IPS DF 6.9 (cell line): ENCODE results near the gene KRT86.

Experiments used
- DNase-seq: peaks from one replicate; pipeline ENCODE4 v3.0.0-alpha.2; 2013; ENCODE audit warnings: low read depth, low spot score
- H3K27ac ChIP-seq: one replicate; pipeline ENCODE4 v1.5.1; 2013; ENCODE audit warnings: low read length, control low read depth
- H3K27me3 ChIP-seq: 2 replicates; pipeline ENCODE4 v1.6.1; 2013; ENCODE audit warnings: mild to moderate bottlenecking, low read length; ENCODE audit not compliant: control insufficient read depth, insufficient read depth
- H3K36me3 ChIP-seq: 2 replicates; pipeline ENCODE4 v1.6.1; 2013; ENCODE audit warnings: low read length; ENCODE audit not compliant: control insufficient read depth, insufficient read depth
- H3K4me1 ChIP-seq: 2 replicates; pipeline ENCODE4 v1.6.1; 2013; ENCODE audit warnings: low read length; ENCODE audit not compliant: control insufficient read depth, insufficient read depth
- H3K4me3 ChIP-seq: 2 replicates; pipeline ENCODE4 v1.5.1; 2013; ENCODE audit warnings: mild to moderate bottlenecking, low read length
- H3K9me3 ChIP-seq: 2 replicates; pipeline ENCODE4 v1.6.1; 2013; ENCODE audit warnings: low read length, inconsistent platforms; ENCODE audit not compliant: control insufficient read depth, insufficient read depth
- WGBS: extraction: QIAGEN DNeasy Blood & Tissue Kit; methylation state at CpG from one replicate; pipeline ENCODE4 v1.1.7; 2013; ENCODE audit warnings: mixed read lengths, missing lambda C conversion rate; ENCODE audit not compliant: insufficient read length, insufficient coverage; 5-methylcytosine and 5-hydroxymethylcytosine counted together

Gene KRT86

DNA sequence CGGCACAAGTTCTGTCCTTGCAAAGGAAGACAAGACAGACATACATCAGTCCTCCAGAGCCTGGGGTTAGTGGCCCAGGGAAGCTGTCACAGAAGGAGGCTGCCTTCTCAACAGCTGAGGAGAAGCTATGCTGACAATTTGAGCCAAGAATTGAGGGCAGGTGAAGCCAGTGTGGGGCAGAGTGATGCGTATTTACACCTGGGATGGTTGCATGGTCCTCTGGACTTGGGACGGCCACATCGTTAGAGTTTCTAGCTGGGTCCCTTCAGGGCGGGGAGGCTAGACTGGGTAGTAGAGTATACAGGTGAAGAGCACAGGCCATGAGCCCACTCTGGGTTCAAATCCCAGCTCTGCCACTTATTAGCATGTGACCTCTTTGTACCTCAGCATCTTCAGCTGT is 76.3 kb downstream of the KRT86 start:
- WGBS: no CpG with 5 or more reads among the region's 5 CpGs
- H3K36me3 ChIP-seq: no peaks in the 10 kb centered on the region
- H3K4me1 ChIP-seq: no peaks in the 10 kb centered on the region
- no peak overlapping the region for H3K27ac ChIP-seq
- H3K4me3 ChIP-seq: no peak overlapping the region
- no peak for DNase-seq
- no peaks in the 10 kb centered on the region for H3K27me3 ChIP-seq
- H3K9me3 ChIP-seq: no peaks in the 10 kb centered on the region

DNA sequence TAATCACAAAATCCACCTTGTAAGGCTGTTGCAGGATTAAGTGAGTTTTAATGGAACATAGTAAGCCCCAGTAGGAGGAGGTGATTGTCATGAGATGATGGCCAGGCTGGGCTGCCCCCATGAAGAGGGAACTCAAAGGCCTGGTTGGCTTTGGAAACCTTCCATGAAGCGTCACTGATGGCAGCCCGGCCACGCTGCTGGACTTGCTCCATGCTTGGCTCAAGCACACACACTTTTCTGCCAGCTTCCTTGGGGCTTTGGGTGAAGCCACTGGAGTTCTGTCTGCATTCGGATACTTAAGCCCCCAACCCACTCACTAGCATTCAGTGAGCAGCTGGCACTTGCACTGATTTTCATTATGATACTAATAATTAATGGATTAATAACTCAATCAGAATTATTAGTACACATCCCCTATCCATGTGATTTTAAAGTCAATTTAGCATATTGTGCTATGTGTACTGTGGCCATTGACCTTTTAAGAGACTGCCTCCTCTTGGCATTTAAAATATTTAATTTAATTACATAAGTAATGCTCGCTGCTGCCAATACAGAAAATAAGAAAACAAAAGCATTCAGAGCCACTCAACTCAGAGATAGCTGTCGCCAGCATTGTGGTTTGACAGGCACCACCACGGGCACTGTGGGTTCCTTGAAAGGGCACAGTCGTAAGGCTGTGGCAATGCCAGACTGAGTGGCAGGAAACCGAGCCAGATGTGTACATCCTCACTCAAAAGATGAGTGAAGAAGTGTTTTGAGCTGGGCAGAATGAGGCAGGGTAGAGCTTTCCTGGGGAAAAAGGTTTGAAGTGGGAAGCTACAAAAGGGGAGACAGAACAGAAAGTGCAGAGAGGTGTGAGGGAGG is 77.0 kb downstream of the KRT86 start:
- Histone ChIP-seq H3K27ac (no peak overlapping the region), H3K27me3 (no peaks in the 10 kb centered on the region), H3K4me3 (no peak overlapping the region), H3K9me3 (no peaks in the 10 kb centered on the region), H3K4me1 (no peaks in the 10 kb centered on the region), H3K36me3 (no peaks in the 10 kb centered on the region)
- no CpG with 5 or more reads among the region's 9 CpGs for whole genome bisulfite sequencing
- DNase-seq: no peak

DNA sequence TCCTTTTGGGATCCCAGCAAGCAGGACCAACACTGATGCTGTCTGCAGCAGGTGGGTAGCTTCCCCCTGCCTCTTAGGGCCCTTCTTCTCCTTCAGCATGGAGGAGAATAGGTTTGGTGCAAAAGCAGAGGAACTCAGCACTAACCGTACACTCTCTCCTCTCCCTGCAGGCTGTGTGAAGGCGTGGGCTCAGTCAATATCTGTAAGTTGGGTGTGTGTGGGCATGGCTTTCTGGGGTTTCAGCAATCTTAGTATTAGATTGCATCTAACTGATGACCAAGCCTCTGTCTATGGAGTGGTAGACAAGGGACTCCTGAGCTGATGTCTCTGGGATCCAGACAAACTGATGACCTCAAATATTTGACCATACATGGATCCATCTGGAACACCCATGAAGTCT is 78.5 kb downstream of the KRT86 start:
- no CpG with 5 or more reads among the region's 2 CpGs for WGBS
- no peak overlapping the region for H3K4me3 ChIP-seq
- no peaks in the 10 kb centered on the region for H3K4me1 ChIP-seq

DNA sequence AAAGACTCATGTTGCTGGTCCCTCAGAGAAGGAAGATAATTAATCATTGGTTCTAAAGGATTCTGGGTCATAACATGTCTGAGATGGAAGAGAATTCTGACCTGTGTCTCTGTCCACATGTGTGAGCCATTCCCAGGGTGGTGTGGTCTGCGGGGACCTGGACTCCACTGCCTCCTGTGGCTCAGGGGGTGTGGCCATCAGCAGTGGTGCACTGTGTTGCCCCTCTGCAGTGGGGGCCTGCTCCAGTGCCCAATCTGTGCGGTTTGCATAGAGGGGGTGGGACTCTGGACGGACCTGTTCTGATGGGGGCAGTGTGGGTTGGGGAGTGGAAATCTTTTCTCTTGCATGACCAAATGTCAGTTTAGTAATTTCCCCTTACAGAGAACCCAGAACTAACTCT is 79.3 kb downstream of the KRT86 start:
- Histone ChIP-seq H3K27ac (no peak overlapping the region), H3K4me3 (no peak overlapping the region), H3K27me3 (no peaks in the 10 kb centered on the region), H3K4me1 (no peaks in the 10 kb centered on the region), H3K36me3 (no peaks in the 10 kb centered on the region), H3K9me3 (no peaks in the 10 kb centered on the region)
- no peak for DNase-seq
- WGBS: no CpG with 5 or more reads among the region's 3 CpGs

More for the DNA sequence above, 78.5 kb downstream of the KRT86 start:
- Histone ChIP-seq H3K9me3 (no peaks in the 10 kb centered on the region), H3K36me3 (no peaks in the 10 kb centered on the region), H3K27me3 (no peaks in the 10 kb centered on the region), H3K27ac (no peak overlapping the region)
- no peak for DNase-seq

DNA sequence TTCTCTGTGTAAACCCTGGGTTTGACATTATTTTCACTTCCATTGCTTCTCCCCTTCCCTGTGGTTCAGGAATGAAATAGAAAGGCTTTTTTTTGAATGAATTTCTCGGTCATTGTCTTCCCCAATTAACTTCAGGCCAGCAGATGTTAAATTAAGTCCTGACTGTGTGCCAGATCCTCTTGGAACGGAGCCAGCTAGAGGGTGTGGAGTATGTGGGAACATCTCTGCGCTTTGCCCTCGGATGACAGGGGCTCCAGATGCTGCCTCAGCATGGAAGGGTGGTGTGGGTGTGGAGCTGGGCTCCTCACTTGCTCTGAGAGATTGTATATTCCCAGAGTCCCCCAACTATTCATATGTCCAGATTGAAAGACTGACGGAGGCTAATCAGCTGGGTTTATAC is 79.8 kb downstream of the KRT86 start:
- H3K36me3 ChIP-seq: no peaks in the 10 kb centered on the region
- no CpG with 5 or more reads among the region's 5 CpGs for WGBS
- H3K4me1 ChIP-seq: no peaks in the 10 kb centered on the region
- H3K27me3 ChIP-seq: no peaks in the 10 kb centered on the region
- H3K27ac ChIP-seq: no peak overlapping the region
- H3K4me3 ChIP-seq: no peak overlapping the region
- no peaks in the 10 kb centered on the region for H3K9me3 ChIP-seq
- DNase-seq: no peak

DNA sequence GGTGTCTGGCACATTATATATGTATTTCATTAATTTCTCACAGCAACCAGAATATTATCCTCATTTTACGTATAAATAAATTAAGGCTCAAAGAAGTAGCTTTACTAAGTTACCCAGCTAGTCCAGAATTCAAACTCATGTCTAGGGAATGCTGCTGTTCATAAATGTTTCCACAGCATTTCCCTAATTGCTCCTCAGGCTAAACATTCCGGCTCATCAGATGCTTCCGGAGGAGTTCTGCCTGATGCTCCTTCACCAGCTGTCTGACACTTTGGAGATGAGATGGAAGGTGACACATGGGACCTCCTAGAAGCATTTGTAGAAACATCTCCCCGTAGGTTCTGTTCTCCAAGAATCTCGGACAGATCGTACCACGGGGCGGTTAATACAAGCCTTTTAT is 80.7 kb downstream of the KRT86 start:
- Histone ChIP-seq H3K27ac (no peak overlapping the region), H3K36me3 (no peaks in the 10 kb centered on the region), H3K27me3 (no peaks in the 10 kb centered on the region), H3K4me1 (no peaks in the 10 kb centered on the region), H3K4me3 (no peak overlapping the region), H3K9me3 (no peaks in the 10 kb centered on the region)
- DNase-seq: no peak
- no CpG with 5 or more reads among the region's 8 CpGs for WGBS

DNA sequence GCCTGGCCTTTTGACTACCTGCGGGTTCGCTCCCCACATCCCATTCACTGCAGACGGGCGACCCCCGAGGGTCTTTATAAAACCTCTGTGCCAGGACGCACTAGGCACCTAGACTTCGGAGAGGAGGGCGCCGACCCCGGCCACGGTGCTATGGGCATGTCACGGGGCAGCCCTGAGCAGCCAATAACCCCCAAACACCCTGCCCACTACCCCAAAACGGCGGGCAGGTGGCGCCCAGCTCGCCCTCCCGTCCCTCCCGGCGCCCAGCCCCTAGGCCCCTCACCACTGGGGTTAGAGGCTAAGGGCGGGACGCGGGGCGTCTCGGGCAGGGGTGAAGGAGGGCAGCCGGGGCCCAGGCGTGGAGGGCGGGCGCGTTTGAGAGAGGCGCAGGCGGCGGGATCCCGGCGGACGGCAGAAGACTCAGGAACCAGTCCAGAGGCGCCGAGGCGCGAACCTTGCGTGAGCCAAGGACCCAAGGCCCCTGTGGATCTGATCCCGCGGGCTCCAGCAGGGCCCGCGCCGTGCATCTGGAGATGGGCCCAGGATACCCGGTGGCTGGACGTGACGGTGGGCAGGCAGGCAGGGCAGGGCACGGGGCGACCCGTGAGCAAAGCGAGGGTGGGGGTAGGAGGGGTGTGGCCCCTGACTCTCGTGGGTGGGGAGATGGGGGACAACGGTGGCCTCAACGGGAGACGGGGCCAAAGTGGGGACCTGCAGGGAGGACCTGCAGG is 81.8 kb downstream of the KRT86 start:
- Histone ChIP-seq H3K9me3 (no peaks in the 10 kb centered on the region), H3K36me3 (no peaks in the 10 kb centered on the region), H3K4me1 (no peaks in the 10 kb centered on the region), H3K4me3 (no peak overlapping the region), H3K27me3 (no peaks in the 10 kb centered on the region), H3K27ac (no peak overlapping the region)
- WGBS: no CpG with 5 or more reads among the region's 56 CpGs
- no peak for DNase-seq

DNA sequence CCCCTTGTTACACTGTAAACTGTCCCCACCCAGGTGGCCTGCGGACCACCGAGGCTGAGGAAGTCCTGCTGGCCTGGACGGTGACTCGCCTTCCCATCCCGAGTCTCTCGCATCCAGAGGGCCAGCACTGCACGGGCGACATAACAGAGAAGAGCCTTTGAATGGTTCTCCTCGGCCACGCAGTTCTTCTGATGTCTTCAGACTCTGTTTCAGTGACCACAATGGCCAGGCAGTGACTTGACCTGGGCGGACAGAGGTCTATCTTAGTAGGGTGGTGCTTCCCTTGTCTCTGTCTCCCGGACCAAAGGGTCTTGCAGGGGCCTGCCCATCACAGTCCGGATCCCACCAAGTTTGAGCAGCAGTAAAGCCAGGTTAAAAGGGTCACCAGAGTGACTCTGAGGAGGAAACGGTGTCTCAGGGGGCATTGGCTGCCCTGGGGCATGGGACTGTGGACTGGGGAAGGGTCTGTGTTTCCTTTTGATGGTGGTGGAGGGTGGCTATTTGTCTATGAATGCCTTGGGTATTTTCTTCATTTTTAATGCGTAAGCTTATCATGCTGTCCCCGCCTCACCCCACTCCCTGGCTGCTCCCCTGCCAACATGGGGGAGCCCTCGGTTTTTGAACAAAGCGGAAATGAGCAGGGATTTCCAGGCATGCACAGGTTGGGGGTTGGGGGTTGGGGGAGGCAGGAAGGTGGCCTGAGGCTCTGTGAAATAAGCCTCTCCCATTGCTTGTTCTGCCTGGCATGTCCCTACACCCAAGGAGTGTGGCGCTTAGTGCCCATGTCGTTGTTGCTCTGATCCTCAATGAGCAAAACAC is 82.5 kb downstream of the KRT86 start:
- WGBS: no CpG with 5 or more reads among the region's 20 CpGs
- no peaks in the 10 kb centered on the region for H3K27me3 ChIP-seq
- no peaks in the 10 kb centered on the region for H3K36me3 ChIP-seq
- no peaks in the 10 kb centered on the region for H3K4me1 ChIP-seq
- no peak for DNase-seq
- no peaks in the 10 kb centered on the region for H3K9me3 ChIP-seq
- no peak overlapping the region for H3K4me3 ChIP-seq
- no peak overlapping the region for H3K27ac ChIP-seq
